ENCODE measurements around the gene RBMXL2.

Gene RBMXL2

DNA sequence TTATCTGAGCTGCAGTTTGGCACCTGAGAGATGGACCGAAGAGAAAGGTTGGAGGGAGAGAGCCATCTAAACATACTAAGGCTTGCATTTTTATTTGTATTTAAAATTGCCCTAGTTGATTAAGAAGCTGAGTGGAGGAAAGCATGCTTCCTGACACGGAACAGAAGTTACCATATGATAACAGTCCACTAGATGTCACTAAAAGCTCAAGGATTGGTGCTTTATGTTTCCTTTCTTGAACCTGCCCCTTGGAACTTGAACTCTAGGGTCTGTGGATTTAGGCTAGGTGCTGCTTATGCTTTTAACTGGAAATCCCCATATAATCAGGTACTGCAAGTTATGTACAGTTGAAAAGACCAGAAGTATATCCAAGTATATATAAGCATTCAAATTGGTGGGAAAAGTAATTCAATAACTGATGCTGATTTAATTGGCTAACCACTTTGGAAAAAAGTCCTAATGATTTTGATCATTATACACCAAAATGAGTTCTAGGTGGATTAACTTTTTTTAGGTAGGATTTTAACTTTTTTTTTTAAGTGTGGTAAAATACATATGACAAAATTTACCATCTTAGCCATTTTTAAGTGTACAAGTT, 9.5 kb downstream of the RBMXL2 start:
- TF ChIP-seq POLR2A (IDR thresholded peaks at IDR 0.05; ENCODE audit: low read length) (no peak), GATA1 (IDR thresholded peaks at IDR 0.05; ENCODE audit: low read depth, low read length) (no peak)
- DNase-seq = peak; percentile 44 to 66

DNA sequence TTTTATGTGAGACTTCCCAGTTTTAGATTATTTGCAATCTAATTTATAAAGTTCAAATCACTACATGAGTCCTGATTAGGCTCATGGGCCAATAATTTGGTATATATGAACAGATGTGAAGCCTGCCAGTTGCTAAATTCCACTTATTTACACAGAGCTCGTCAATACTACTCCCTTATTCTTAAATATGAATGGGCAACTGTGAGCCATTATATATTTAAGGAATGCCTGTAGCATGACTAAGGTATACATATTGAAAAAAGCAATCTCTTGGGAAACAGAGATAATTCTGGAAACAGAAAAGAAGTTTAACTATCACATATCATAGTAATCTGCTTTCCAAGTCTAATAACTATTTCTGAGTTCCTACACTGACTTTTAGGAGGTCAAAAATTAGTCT, 27.0 kb downstream of the RBMXL2 start:
- no peak for DNase-seq
- no peak for TF ChIP-seq GATA1 (IDR thresholded peaks at IDR 0.05; ENCODE audit: low read depth, low read length)
- no peak for TF ChIP-seq POLR2A (IDR thresholded peaks at IDR 0.05; ENCODE audit: low read length)

DNA sequence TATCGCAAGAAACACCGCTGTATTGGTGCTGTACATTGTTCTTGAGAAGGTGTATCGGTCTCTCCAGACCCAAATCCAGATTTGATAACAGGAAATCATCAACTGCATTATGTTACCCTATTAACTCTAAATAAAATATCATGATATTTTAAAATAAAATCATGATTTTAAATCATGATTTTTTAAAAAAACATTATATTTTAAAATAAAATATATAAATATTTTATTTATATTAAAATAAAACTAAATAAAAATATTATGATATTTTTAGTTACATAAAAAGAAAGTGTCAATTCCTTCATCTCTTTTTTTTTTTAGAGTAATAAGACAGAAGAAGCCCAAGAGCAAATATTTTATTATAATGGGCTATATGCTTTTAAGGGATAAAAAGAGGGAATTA, 27.6 kb downstream of the RBMXL2 start:
- no peak for DNase-seq
- TF ChIP-seq POLR2A (IDR thresholded peaks at IDR 0.05; ENCODE audit: low read length) (no peak), GATA1 (IDR thresholded peaks at IDR 0.05; ENCODE audit: low read depth, low read length) (no peak)

DNA sequence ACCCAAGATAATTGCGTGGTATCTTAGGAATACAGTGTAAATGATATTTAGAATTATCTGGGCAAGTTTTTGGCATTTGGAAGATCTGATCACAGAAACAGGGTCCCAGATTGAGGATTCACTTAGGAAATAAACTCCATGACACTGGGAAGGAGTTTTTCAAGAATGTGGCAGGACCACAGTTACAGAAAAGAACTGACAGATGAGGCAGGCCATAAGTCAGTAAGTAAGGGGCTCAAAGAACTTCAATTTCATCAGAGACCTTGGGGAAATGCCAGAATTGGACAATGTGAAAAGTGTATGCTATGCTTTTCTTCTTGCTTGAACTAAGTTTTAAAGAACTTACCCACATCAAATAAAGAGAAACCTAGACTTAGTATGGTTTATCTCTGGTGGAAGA, 49.3 kb downstream of the RBMXL2 start:
- no peak for DNase-seq
- no peak for TF ChIP-seq GATA1 (IDR thresholded peaks at IDR 0.05; ENCODE audit: low read depth, low read length)
- no peak for TF ChIP-seq POLR2A (IDR thresholded peaks at IDR 0.05; ENCODE audit: low read length)
